CD14-positive monocyte (primary cell): Measurements from ENCODE around the gene ATP2A1. TPM values are rescaled to one million over a fixed set of nuclear protein-coding genes. Genes with fewer than 3 reads are reported as not detected.
A peak's percentile ranks its signal among the peaks of the same experiment; 100 is the strongest.

Experiments
- DNase-seq, 3 donors: peaks; one replicate each; pipeline ENCODE4 v3.0.0-alpha.2; 2011 to 2022
- H2AFZ ChIP-seq: 2 replicates; pipeline ENCODE4 v1.6.0; 2012; ENCODE audit warnings: mild to moderate bottlenecking, low read depth, low read length, inconsistent platforms; ENCODE audit not compliant: insufficient read depth, poor library complexity, severe bottlenecking
- H3K27ac ChIP-seq, 2 donors: 1 replicate in 1 of 2; 2 replicates in 1 of 2; pipeline ENCODE4 v1.5.1; 2012 to 2013; ENCODE audit warnings: low read length in 2 of 2, control low read depth in 1 of 2, inconsistent platforms in 1 of 2, low read depth in 1 of 2, mild to moderate bottlenecking in 1 of 2
- H3K27me3 ChIP-seq, 2 donors: one replicate each; pipeline versions ENCODE4 v1.6.0 to v1.6.1; 2011 to 2013; ENCODE audit warnings: low read length in 2 of 2; ENCODE audit not compliant: control insufficient read depth in 2 of 2, insufficient read depth in 2 of 2
- H3K36me3 ChIP-seq, 2 donors: replicated peaks in 1 of 2; 1 replicate in 1 of 2; 2 replicates in 1 of 2; pipeline versions ENCODE4 v1.5.1 to v1.6.1; 2012 to 2013; ENCODE audit warnings: low read length in 2 of 2, control low read depth in 1 of 2, inconsistent platforms in 1 of 2, mild to moderate bottlenecking in 1 of 2; ENCODE audit not compliant: insufficient read depth in 2 of 2, control insufficient read depth in 1 of 2
- H3K4me1 ChIP-seq, 2 donors: 1 replicate in 1 of 2; 2 replicates in 1 of 2; pipeline versions ENCODE4 v1.5.1 to v1.6.1; 2012 to 2013; ENCODE audit warnings: low read length in 2 of 2, control low read depth in 1 of 2, inconsistent platforms in 1 of 2, mild to moderate bottlenecking in 1 of 2, moderate library complexity in 1 of 2; ENCODE audit not compliant: insufficient read depth in 2 of 2, control insufficient read depth in 1 of 2
- H3K4me2 ChIP-seq: replicated peaks from 2 replicates; pipeline ENCODE3; 2012; ENCODE audit warnings: low read length, moderate library complexity, mild to moderate bottlenecking; ENCODE audit not compliant: poor library complexity, severe bottlenecking; ENCODE audit errors: extremely low read depth
- H3K4me3 ChIP-seq, 3 experiments: fragments of 200-600 bp in 1 of 3; sonication (generic) in 1 of 3; replicated peaks in 1 of 3; 1 replicate in 2 of 3; 2 replicates in 1 of 3; pipeline ENCODE4 v1.5.1; 2011 to 2013; ENCODE audit warnings: low read length in 3 of 3, mild to moderate bottlenecking in 3 of 3, control low read depth in 2 of 3, low read depth in 2 of 3, inconsistent platforms in 1 of 3, moderate library complexity in 1 of 3
- H3K79me2 ChIP-seq: 2 replicates; pipeline ENCODE4 v1.6.0; 2012; ENCODE audit warnings: mild to moderate bottlenecking, control low read depth, inconsistent platforms, low read length, moderate library complexity; ENCODE audit not compliant: insufficient read depth
- H3K9ac ChIP-seq: 2 replicates; pipeline ENCODE4 v1.6.0; 2017; ENCODE audit warnings: low read length, mild to moderate bottlenecking; ENCODE audit not compliant: insufficient read depth, poor library complexity, severe bottlenecking
- H3K9me3 ChIP-seq, 2 donors: replicated peaks in 1 of 2; 1 replicate in 1 of 2; 2 replicates in 1 of 2; pipeline versions ENCODE4 v1.5.1 to v1.6.1; 2012 to 2013; ENCODE audit warnings: low read length in 2 of 2, control low read depth in 1 of 2; ENCODE audit not compliant: control insufficient read depth in 1 of 2, insufficient read depth in 1 of 2
- H4K20me1 ChIP-seq: 2 replicates; pipeline ENCODE4 v1.6.0; 2012; ENCODE audit warnings: mild to moderate bottlenecking, low read length, control low read depth, moderate library complexity; ENCODE audit not compliant: insufficient read depth
- H3K27ac Mint-ChIP-seq, 7 donors: one replicate each; pipeline ENCODE4 v1.8.0; 2020; ENCODE audit warnings: mild to moderate bottlenecking in 7 of 7, mixed read lengths in 7 of 7, moderate library complexity in 6 of 7, inconsistent platforms in 2 of 7
- H3K27me3 Mint-ChIP-seq, 3 donors: one replicate each; pipeline ENCODE4 v1.8.0; 2021 to 2022; ENCODE audit warnings: low read depth in 3 of 3, mild to moderate bottlenecking in 3 of 3, mixed read lengths in 3 of 3, moderate library complexity in 3 of 3, inconsistent platforms in 1 of 3
- H3K36me3 Mint-ChIP-seq, 2 donors: one replicate each; pipeline ENCODE4 v1.8.0; 2020; ENCODE audit warnings: mixed read lengths in 2 of 2, inconsistent platforms in 1 of 2, mild to moderate bottlenecking in 1 of 2
- H3K4me1 Mint-ChIP-seq: one replicate; pipeline ENCODE4 v1.8.0; 2020; ENCODE audit warnings: mild to moderate bottlenecking, mixed read lengths
- H3K4me3 Mint-ChIP-seq, 2 donors: one replicate each; pipeline ENCODE4 v1.8.0; 2020; ENCODE audit warnings: mild to moderate bottlenecking in 2 of 2, mixed read lengths in 2 of 2, moderate library complexity in 1 of 2
- H3K9me3 Mint-ChIP-seq, 7 donors: one replicate each; pipeline ENCODE4 v1.8.0; 2020 to 2022; ENCODE audit warnings: mixed read lengths in 7 of 7, mild to moderate bottlenecking in 6 of 7, moderate library complexity in 6 of 7, inconsistent platforms in 2 of 7
- WGBS: methylation state at CpG from one replicate; pipeline ENCODE4 v1.1.5; 2013; ENCODE audit warnings: missing lambda C conversion rate; ENCODE audit not compliant: insufficient coverage; 5-methylcytosine and 5-hydroxymethylcytosine counted together
- intact Hi-C, 2 donors: fragments of 100-400 bp; cut with micrococcal nuclease; formaldehyde crosslinking; loops; one replicate each; pipeline versions ENCODE4 v1.15.0 to v1.15.1; 2023
- polyA plus RNA-seq, 3 donors: library from polyadenylated mRNA; depleted of rRNA in 1 of 3; unstranded in 2 of 3; stranded (reverse) in 1 of 3; fragments of 300-500 nt in 2 of 3; fragments of >200 nt in 1 of 3; fragmentation: Illumina TruSeq in 2 of 3; gene quantifications; 1 replicate in 2 of 3; 2 replicates in 1 of 3; pipeline ENCODE4 v1.2.3, GENCODE V29; 2012 to 2021
- TF ChIP-seq, protein P1 (sequence below): fragments of 200-600 bp; IDR thresholded peaks from one replicate; pipeline ENCODE4 v1.8.0; 2022; ENCODE audit warnings: antibody characterized with exemption, mild to moderate bottlenecking

Gene ATP2A1
- polyA plus RNA-seq, 3 donors: 0.57 TPM; not detected in 2

DNA sequence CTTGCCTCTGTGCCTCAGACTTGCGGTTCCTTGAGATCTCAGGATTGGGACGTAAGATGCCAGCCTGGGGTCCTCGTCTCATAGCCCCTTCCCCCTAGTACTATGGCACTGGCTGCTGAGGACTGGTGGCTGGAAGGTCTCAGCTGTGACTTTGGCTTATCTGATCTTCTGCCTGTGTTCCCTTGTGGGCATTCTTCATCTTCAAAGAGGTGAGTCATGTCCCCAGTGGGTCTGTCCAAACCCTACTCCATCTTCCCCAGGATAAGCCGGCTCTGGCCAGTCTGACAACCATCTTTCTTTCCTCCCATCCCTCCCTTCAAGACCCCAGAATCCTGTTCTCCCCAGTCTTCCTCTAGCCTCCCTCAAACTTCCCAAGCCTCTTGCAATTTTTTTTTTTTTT is 57.1 kb downstream of the ATP2A1 start:
- H2AFZ ChIP-seq: no peak overlapping the region
- no peak for DNase-seq
- no peak overlapping the region for H3K9ac ChIP-seq
- Mint-ChIP-seq H3K4me1 (peaks cover 26% of the 10 kb centered on the region), H3K27ac (peak overlapping the region in 3 of 7 donors; percentile 7 to 54 (median 23)), H3K27me3 (peaks cover 0 to 6% (median 1%) of the 10 kb centered on the region in 3 donors), H3K36me3 (no peaks in the 10 kb centered on the region), H3K4me3 (peak overlapping the region in 1 of 2 donors; percentile 82), H3K9me3 (peaks cover 0 to 5% (median 0%) of the 10 kb centered on the region in 7 donors)
- intact Hi-C loops: no loop called here
- H3K4me1 ChIP-seq: peaks cover 22 to 25% of the 10 kb centered on the region in 2 donors
- no peak overlapping the region for H3K4me2 ChIP-seq
- H4K20me1 ChIP-seq: no peaks in the 10 kb centered on the region
- H3K27me3 ChIP-seq: no peaks in the 10 kb centered on the region
- no peaks in the 10 kb centered on the region for H3K9me3 ChIP-seq
- H3K79me2 ChIP-seq: no peaks in the 10 kb centered on the region
- H3K36me3 ChIP-seq: no peaks in the 10 kb centered on the region
- TF ChIP-seq, protein P1, sequence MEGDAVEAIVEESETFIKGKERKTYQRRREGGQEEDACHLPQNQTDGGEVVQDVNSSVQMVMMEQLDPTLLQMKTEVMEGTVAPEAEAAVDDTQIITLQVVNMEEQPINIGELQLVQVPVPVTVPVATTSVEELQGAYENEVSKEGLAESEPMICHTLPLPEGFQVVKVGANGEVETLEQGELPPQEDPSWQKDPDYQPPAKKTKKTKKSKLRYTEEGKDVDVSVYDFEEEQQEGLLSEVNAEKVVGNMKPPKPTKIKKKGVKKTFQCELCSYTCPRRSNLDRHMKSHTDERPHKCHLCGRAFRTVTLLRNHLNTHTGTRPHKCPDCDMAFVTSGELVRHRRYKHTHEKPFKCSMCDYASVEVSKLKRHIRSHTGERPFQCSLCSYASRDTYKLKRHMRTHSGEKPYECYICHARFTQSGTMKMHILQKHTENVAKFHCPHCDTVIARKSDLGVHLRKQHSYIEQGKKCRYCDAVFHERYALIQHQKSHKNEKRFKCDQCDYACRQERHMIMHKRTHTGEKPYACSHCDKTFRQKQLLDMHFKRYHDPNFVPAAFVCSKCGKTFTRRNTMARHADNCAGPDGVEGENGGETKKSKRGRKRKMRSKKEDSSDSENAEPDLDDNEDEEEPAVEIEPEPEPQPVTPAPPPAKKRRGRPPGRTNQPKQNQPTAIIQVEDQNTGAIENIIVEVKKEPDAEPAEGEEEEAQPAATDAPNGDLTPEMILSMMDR: no peak
- H3K27ac ChIP-seq: no peak overlapping the region
- 87% methylated on average over 4 of the region's 4 CpGs for WGBS
- H3K4me3 ChIP-seq: no peak overlapping the region

DNA sequence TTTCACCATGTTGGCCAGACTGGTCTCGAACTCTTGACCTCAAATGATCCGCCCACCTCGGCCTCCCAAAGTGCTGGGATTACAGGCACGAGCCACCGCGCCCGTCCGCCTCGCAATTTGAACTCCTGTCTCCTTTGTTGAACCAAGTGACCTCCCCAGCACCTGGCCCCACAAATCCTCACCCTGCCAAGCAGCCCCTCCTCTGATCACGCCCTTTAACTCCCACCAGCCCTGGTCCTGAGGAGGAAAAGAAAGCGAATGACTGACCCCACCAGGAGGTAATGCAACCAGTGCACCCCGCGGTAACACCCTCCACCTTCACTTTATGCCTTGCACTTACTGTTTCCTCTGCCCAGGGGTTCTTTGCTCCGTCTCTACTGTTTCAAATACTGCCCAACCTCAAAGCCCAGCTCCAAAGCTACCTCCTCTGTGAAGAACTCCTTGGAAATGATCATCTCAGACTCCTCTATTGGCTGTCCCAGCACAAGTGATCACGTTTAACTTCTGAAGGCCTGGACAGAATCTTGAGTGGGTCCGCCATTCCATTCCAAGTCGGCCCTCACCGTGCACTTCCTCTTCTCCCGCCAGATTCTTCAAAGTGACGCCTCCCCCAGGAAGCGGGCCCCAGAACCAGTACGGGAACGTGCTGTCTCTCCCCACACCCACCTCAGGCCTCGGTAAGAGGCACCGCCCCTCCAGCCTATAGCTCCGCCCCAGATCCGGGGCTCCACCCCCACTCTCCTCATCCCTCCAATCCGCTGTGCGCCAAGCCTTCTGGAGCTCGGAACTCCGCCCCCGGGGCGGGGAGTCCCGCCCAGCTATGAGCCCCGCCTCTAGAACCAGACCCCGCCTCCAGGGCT is 57.9 kb downstream of the ATP2A1 start:
- Histone ChIP-seq H3K36me3 (no peaks in the 10 kb centered on the region), H3K27ac (peak overlapping the region; percentile 36 to 55), H3K9ac (peak overlapping the region; percentile 58), H3K4me3 (peak overlapping the region; percentile 29 to 70 (median 36)), H3K9me3 (no peaks in the 10 kb centered on the region), H3K79me2 (no peaks in the 10 kb centered on the region), H3K27me3 (no peaks in the 10 kb centered on the region), H4K20me1 (no peaks in the 10 kb centered on the region), H3K4me2 (peak overlapping the region; percentile 72), H2AFZ (peak overlapping the region; percentile 79), H3K4me1 (peaks cover 15 to 18% of the 10 kb centered on the region in 2 donors)
- TF ChIP-seq, protein P1: no peak
- H3K36me3 Mint-ChIP-seq: no peaks in the 10 kb centered on the region
- WGBS: 27% methylated on average over 33 of the region's 36 CpGs
- peak overlapping the region; percentile 42 to 94 (median 80) for H3K27ac Mint-ChIP-seq
- peak overlapping the region; percentile 82 to 86 for H3K4me3 Mint-ChIP-seq
- peaks cover 0 to 5% (median 0%) of the 10 kb centered on the region in 7 donors for H3K9me3 Mint-ChIP-seq
- H3K27me3 Mint-ChIP-seq: peaks cover 0 to 6% (median 1%) of the 10 kb centered on the region in 3 donors
- peaks cover 18% of the 10 kb centered on the region for H3K4me1 Mint-ChIP-seq
- intact Hi-C loops: no loop called here
- DNase-seq: peak; percentile 94 to 95 (median 95)
